A549 (cell line): Measurements from ENCODE around the gene GALNT12.

Source experiments
- CTCF ChIP-seq: fragments of >200 bp; sonication (Bioruptor Twin); formaldehyde crosslinking; IDR thresholded peaks from 3 replicates; pipeline ENCODE4 v1.5.1; 2016
- EP300 ChIP-seq, 2 experiments: fragments of >200 bp; sonication (Bioruptor Twin); formaldehyde crosslinking; IDR thresholded peaks; 2 replicates in 1 of 2; 3 replicates in 1 of 2; pipeline ENCODE4 v1.6.1; 2016 to 2017
- FOSL2 ChIP-seq, 2 experiments: fragments of 450-650 bp in 1 of 2; fragments of >200 bp in 1 of 2; sonication (Bioruptor Twin) in 1 of 2; formaldehyde crosslinking; IDR thresholded peaks; 2 replicates each; pipeline versions ENCODE4 v1.5.0 to v1.6.1; 2016 to 2020; ENCODE audit warnings: mild to moderate bottlenecking in 1 of 2, moderate library complexity in 1 of 2
- NR3C1 ChIP-seq: fragments of >200 bp; sonication (Bioruptor Twin); formaldehyde crosslinking; IDR thresholded peaks from 3 replicates; pipeline ENCODE4 v1.6.1; 2017
- PHF8 ChIP-seq: fragments of 200-600 bp; sonication (generic); IDR thresholded peaks from 2 replicates; pipeline ENCODE4 v1.6.1; 2016; ENCODE audit warnings: low read depth, mild to moderate bottlenecking, antibody characterized with exemption, moderate library complexity, borderline replicate concordance
- POLR2A ChIP-seq: IDR thresholded peaks from 2 replicates; pipeline ENCODE4 v1.6.1; 2012; ENCODE audit warnings: mild to moderate bottlenecking, low read length
- REST ChIP-seq: fragments of 200-600 bp; sonication (generic); IDR thresholded peaks from 2 replicates; pipeline ENCODE4 v1.6.1; 2016; ENCODE audit warnings: antibody characterized with exemption, mild to moderate bottlenecking, moderate library complexity

GRCh38 chr9:98773721-98774120, 33.7 kb upstream of the GALNT12 start:
- TF ChIP-seq EP300 (IDR thresholded peaks at IDR 0.05) (no peak), CTCF (no peak), POLR2A (no peak), REST (no peak), PHF8 (no peak), NR3C1 (no peak), FOSL2 (IDR thresholded peaks at IDR 0.05) (no peak), FOSL2 (CRISPR knock-in tag; IDR thresholded peaks at IDR 0.05) (no peak)
